T-helper 1 cell treated with Interleukin-12 subunit alpha and Interleukin-12 subunit beta and Interleukin-4 antibody, amounts not matched to agents 30 μg/mL and 1 μg/mL, for 36 hours (primary cell): ENCODE data around the gene CD3D.
A peak's percentile ranks its signal among the peaks of the same experiment; 100 is the strongest.

Experiments
- H3K27ac Mint-ChIP-seq: one replicate; pipeline ENCODE4 v1.8.0; 2021; ENCODE audit warnings: mild to moderate bottlenecking, mixed read lengths
- H3K27me3 Mint-ChIP-seq: one replicate; pipeline ENCODE4 v1.8.0; 2021; ENCODE audit warnings: low read depth, mixed read lengths
- H3K36me3 Mint-ChIP-seq: one replicate; pipeline ENCODE4 v1.8.0; 2021; ENCODE audit warnings: low read depth, mixed read lengths
- H3K4me1 Mint-ChIP-seq: one replicate; pipeline ENCODE4 v1.8.0; 2021; ENCODE audit warnings: low read depth, mixed read lengths
- H3K4me3 Mint-ChIP-seq: one replicate; pipeline ENCODE4 v1.8.0; 2021; ENCODE audit warnings: mild to moderate bottlenecking, moderate library complexity, mixed read lengths
- H3K9me3 Mint-ChIP-seq: one replicate; pipeline ENCODE4 v1.8.0; 2021; ENCODE audit warnings: mixed read lengths

The CD3D gene

DNA sequence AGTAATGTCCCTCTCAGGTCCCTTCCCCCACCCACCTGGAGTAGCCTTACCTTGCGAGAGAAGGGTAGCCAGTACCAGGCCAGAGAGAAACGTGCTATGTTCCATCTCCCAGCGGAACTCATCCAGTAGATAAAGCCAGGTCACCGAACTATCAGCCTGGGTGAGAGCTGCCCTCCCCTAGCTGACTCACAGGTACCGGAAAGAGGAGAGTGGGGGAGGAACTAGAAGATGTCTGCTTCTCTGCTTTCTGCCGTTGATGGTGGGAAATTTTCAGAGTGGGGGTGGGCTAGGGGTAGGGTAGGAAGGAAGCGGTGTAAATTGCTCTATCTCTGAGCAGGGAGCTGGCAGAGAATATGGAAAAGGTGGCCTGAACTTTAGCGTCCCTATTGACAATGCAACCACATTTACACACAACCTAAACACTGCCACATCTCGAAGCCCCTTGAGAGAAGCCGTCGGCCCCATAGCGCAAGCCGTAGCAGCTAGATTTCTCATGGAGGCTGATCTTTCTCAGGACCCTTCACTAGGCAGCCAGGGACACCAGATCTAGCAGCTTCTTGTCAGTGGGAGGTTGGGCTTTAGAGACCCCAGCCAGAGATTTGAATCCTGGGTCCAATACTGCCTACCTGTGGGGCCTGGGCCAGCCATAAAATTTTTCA lies at the start of gene CD3D:
CD3D (minus strand) TSS at position 203 of the 659 bp plus-strand sequence; CDS start at position 105, 98 bp downstream.
- no peaks in the 10 kb centered on the region for H3K9me3 Mint-ChIP-seq
- H3K27ac Mint-ChIP-seq: peak within 1 kb of the TSS; percentile 99
- H3K4me3 Mint-ChIP-seq: peak within 1 kb of the TSS; percentile 95
- no peaks in the 10 kb centered on the region for H3K27me3 Mint-ChIP-seq
- H3K36me3 Mint-ChIP-seq: peaks cover 57% of the 10 kb centered on the region
- H3K4me1 Mint-ChIP-seq: peaks cover 66% of the 10 kb centered on the region

GRCh38 chr11:118383657-118384056 lies 41.2 kb upstream of the CD3D start:
- no peaks in the 10 kb centered on the region for H3K4me1 Mint-ChIP-seq
- H3K4me3 Mint-ChIP-seq: no peak overlapping the region
- H3K27me3 Mint-ChIP-seq: no peaks in the 10 kb centered on the region
- H3K27ac Mint-ChIP-seq: no peak overlapping the region
- peaks cover 63% of the 10 kb centered on the region for H3K36me3 Mint-ChIP-seq
- no peaks in the 10 kb centered on the region for H3K9me3 Mint-ChIP-seq

- Mint-ChIP-seq H3K4me3 (no peak overlapping the region), H3K27ac (no peak overlapping the region), H3K27me3 (no peaks in the 10 kb centered on the region), H3K36me3 (peaks cover 66% of the 10 kb centered on the region), H3K4me1 (no peaks in the 10 kb centered on the region), H3K9me3 (no peaks in the 10 kb centered on the region)
Measured at GRCh38 chr11:118382954-118383353, 40.4 kb upstream of the CD3D start.

GRCh38 chr11:118380571-118380970 lies 38.1 kb upstream of the CD3D start:
- no peak overlapping the region for H3K27ac Mint-ChIP-seq
- H3K4me1 Mint-ChIP-seq: peaks cover 4% of the 10 kb centered on the region
- H3K4me3 Mint-ChIP-seq: no peak overlapping the region
- no peaks in the 10 kb centered on the region for H3K9me3 Mint-ChIP-seq
- peaks cover 58% of the 10 kb centered on the region for H3K36me3 Mint-ChIP-seq
- no peaks in the 10 kb centered on the region for H3K27me3 Mint-ChIP-seq

- no peak overlapping the region for H3K4me3 Mint-ChIP-seq
- H3K9me3 Mint-ChIP-seq: no peaks in the 10 kb centered on the region
- no peaks in the 10 kb centered on the region for H3K27me3 Mint-ChIP-seq
- H3K4me1 Mint-ChIP-seq: peaks cover 4% of the 10 kb centered on the region
- H3K36me3 Mint-ChIP-seq: peaks cover 53% of the 10 kb centered on the region
- H3K27ac Mint-ChIP-seq: no peak overlapping the region
Measured at GRCh38 chr11:118379497-118379896, 37.0 kb upstream of the CD3D start.

GRCh38 chr11:118375978-118376377 lies 33.5 kb upstream of the CD3D start:
- Mint-ChIP-seq H3K9me3 (no peaks in the 10 kb centered on the region), H3K4me3 (no peak overlapping the region), H3K27ac (peak overlapping the region; percentile 9), H3K36me3 (peaks cover 54% of the 10 kb centered on the region), H3K27me3 (no peaks in the 10 kb centered on the region), H3K4me1 (peaks cover 4% of the 10 kb centered on the region)

GRCh38 chr11:118374729-118375128 lies 32.2 kb upstream of the CD3D start:
- H3K27me3 Mint-ChIP-seq: no peaks in the 10 kb centered on the region
- peaks cover 54% of the 10 kb centered on the region for H3K36me3 Mint-ChIP-seq
- H3K27ac Mint-ChIP-seq: no peak overlapping the region
- H3K4me1 Mint-ChIP-seq: peaks cover 4% of the 10 kb centered on the region
- no peak overlapping the region for H3K4me3 Mint-ChIP-seq
- H3K9me3 Mint-ChIP-seq: no peaks in the 10 kb centered on the region

- Mint-ChIP-seq H3K27me3 (no peaks in the 10 kb centered on the region), H3K36me3 (peaks cover 57% of the 10 kb centered on the region), H3K27ac (no peak overlapping the region), H3K9me3 (no peaks in the 10 kb centered on the region), H3K4me3 (no peak overlapping the region), H3K4me1 (peaks cover 4% of the 10 kb centered on the region)
Measured at GRCh38 chr11:118373871-118374270, 31.4 kb upstream of the CD3D start.

GRCh38 chr11:118373263-118373662 lies 30.8 kb upstream of the CD3D start:
- Mint-ChIP-seq H3K4me1 (peaks cover 4% of the 10 kb centered on the region), H3K27ac (no peak overlapping the region)

GRCh38 chr11:118370774-118371173 lies 28.3 kb upstream of the CD3D start:
- Mint-ChIP-seq H3K27ac (no peak overlapping the region), H3K36me3 (peaks cover 55% of the 10 kb centered on the region), H3K9me3 (no peaks in the 10 kb centered on the region), H3K4me3 (no peak overlapping the region), H3K27me3 (no peaks in the 10 kb centered on the region), H3K4me1 (peaks cover 2% of the 10 kb centered on the region)

More at GRCh38 chr11:118373263-118373662, 30.8 kb upstream of the CD3D start:
- Mint-ChIP-seq H3K4me3 (no peak overlapping the region), H3K27me3 (no peaks in the 10 kb centered on the region), H3K9me3 (no peaks in the 10 kb centered on the region), H3K36me3 (peaks cover 60% of the 10 kb centered on the region)

- Mint-ChIP-seq H3K4me3 (no peak overlapping the region), H3K9me3 (no peaks in the 10 kb centered on the region), H3K36me3 (peaks cover 43% of the 10 kb centered on the region), H3K4me1 (peaks cover 18% of the 10 kb centered on the region), H3K27me3 (no peaks in the 10 kb centered on the region), H3K27ac (no peak overlapping the region)
Measured at GRCh38 chr11:118366287-118366686, 23.8 kb upstream of the CD3D start.

DNA sequence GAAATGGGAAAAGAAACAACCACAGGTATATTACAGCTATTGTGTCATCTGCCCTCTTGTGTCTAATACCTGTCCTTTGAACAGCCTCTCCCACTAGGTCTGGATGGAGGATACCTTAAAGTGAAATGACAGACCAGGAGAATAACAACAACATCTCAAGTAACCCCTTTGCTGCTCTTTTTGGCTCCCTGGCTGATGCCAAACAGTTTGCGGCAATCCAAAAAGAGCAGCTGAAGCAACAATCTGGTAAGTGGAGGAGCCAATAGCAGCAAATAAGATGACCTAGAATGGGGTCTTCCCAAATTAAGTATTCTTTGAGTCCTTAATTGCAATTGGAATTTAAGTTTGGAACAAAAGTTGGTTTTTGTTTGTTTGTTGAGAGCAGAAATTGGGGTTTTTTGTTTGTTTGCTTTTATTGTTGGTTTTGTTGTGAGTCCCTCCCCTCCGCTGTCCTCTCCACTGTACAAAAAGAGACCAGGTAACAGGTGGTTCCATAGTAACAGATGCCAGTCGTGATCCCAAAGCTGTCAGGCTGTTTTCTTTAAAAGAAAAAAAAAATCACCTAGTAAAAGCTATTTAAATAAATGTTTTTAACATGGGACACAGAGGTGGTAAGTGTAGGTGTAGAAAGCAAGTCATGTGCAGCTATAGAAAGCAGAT lies 22.6 kb upstream of the CD3D start:
- Mint-ChIP-seq H3K36me3 (peaks cover 37% of the 10 kb centered on the region), H3K9me3 (no peaks in the 10 kb centered on the region), H3K27me3 (no peaks in the 10 kb centered on the region), H3K27ac (no peak overlapping the region), H3K4me1 (peaks cover 24% of the 10 kb centered on the region), H3K4me3 (no peak overlapping the region)

DNA sequence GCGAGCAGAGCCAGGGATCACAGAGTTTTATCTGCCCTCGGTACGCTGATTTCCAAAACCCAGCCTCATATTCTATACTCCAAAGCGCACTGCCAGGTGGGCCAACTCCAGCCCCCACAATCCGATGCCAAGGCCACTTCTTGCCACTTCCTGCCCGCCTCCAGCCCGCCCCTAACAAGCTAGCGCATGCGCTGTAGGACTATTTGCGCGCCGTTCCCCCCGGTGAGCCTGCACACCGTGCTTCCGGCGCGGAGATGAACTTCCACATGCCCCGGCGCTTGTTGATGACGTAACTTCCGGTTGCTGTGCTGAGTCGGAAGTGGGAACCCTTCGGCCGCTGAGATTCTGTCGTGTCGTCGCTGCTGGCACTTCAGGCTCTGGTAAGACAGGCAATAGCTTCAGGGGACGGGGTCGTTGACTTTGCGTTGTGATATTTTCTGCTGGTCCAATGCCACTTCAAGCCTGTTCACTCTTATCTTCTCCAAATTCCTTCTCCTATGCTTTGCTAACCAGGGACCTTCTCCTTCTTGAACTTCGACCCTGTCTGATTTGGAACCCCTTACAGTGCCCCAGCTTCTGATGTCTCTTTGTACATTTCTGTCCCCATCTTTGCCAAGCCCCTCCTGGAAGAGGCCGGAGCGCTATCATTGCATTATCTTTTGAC lies 16.9 kb upstream of the CD3D start, which contains the start of gene UBE4A:
UBE4A (plus strand) TSS at position 306 of the 664 bp plus-strand sequence. CDS start 5,481 bp downstream, outside the sequence.
- no peaks in the 10 kb centered on the region for H3K27me3 Mint-ChIP-seq
- peak within 1 kb of the TSS; percentile 99 for H3K4me3 Mint-ChIP-seq
- H3K9me3 Mint-ChIP-seq: no peaks in the 10 kb centered on the region
- H3K36me3 Mint-ChIP-seq: peaks cover 18% of the 10 kb centered on the region
- peak within 1 kb of the TSS; percentile 97 for H3K27ac Mint-ChIP-seq
- H3K4me1 Mint-ChIP-seq: peaks cover 38% of the 10 kb centered on the region

- Mint-ChIP-seq H3K4me1 (peaks cover 35% of the 10 kb centered on the region), H3K27ac (no peak overlapping the region), H3K9me3 (no peaks in the 10 kb centered on the region), H3K27me3 (no peaks in the 10 kb centered on the region), H3K4me3 (no peak overlapping the region), H3K36me3 (peaks cover 21% of the 10 kb centered on the region)
Measured at GRCh38 chr11:118358071-118358470, 15.6 kb upstream of the CD3D start.
